HCT116 (cell line): Measurements from ENCODE around the gene FMN2. TPM values are rescaled to one million over a fixed set of nuclear protein-coding genes. Genes with fewer than 3 reads are reported as not detected.

Source experiments
- ATAC-seq: fragments of 200-7000 bp; cut with Tn5 transposase; 2 replicates; pipeline ENCODE4 v1.9.1; 2020; ENCODE audit warnings: mild to moderate bottlenecking, moderate library complexity
- BruUV-seq: library from RNA; stranded (reverse); fragments of 400-500 nt; replicated peaks from 2 replicates; lab custom pipeline; 2021; lab: Mats Ljungman, UMichigan
- CTCF ChIA-PET: fragments of 300-600 bp; sonication (Branson Sonifier 250); formaldehyde crosslinking; loops from one replicate; lab custom pipeline; 2021; ENCODE audit warnings: antibody characterized with exemption; lab: Charles Lee
- POLR2A ChIA-PET: fragments of 300-600, 350-600 bp; sonication (Branson Sonifier 250); formaldehyde crosslinking; loops from one replicate; lab custom pipeline; 2021; ENCODE audit warnings: antibody characterized with exemption; lab: Charles Lee
- RAD21 ChIA-PET, 2 experiments: fragments of 300-600 bp; sonication (Branson Sonifier 250); formaldehyde crosslinking; loops; one replicate each; lab custom pipeline; 2023; ENCODE audit warnings: low total read pairs in 2 of 2; ENCODE audit not compliant: uncharacterized antibody in 2 of 2, unreplicated experiment in 2 of 2, low non-redundant PET in 1 of 2; lab: Charles Lee
- DNase-seq: peaks from one replicate; pipeline ENCODE4 v3.0.0-alpha.2; 2010; ENCODE audit warnings: low read depth, low spot score
- H2AFZ ChIP-seq: fragments of 200-600 bp; shearing (Covaris generic), sonication (generic); 2 replicates; pipeline ENCODE4 v1.6.1; 2017; ENCODE audit warnings: low read depth, mixed run types, mixed read lengths, antibody characterized with exemption, low read length; ENCODE audit not compliant: poor library complexity, severe bottlenecking
- H3K27ac ChIP-seq: 2 replicates; pipeline ENCODE4 v1.5.1; 2012; ENCODE audit warnings: low read depth, low read length
- H3K27me3 ChIP-seq: fragments of 200-600 bp; sonication (generic); 2 replicates; pipeline ENCODE4 v1.6.1; 2016; ENCODE audit warnings: mixed run types, low read length, mixed read lengths; ENCODE audit not compliant: insufficient read depth
- H3K36me3 ChIP-seq, 2 experiments: fragments of 200-500 bp in 1 of 2; fragments of 200-600 bp in 1 of 2; sonication (Bioruptor generic) in 1 of 2; sonication (generic) in 1 of 2; 2 replicates each; pipeline versions ENCODE4 v1.5.1 to v1.6.1; 2014 to 2016; ENCODE audit warnings: low read length in 2 of 2, inconsistent platforms in 1 of 2, mixed read lengths in 1 of 2, mixed run types in 1 of 2; ENCODE audit not compliant: insufficient read depth in 2 of 2, control insufficient read depth in 1 of 2
- H3K4me1 ChIP-seq, 2 experiments: fragments of 200-600 bp in 1 of 2; sonication (generic) in 1 of 2; 2 replicates each; pipeline versions ENCODE4 v1.5.1 to v1.6.1; 2012 to 2017; ENCODE audit warnings: low read length in 2 of 2, inconsistent platforms in 1 of 2, mild to moderate bottlenecking in 1 of 2, mixed read lengths in 1 of 2, mixed run types in 1 of 2, moderate library complexity in 1 of 2; ENCODE audit not compliant: insufficient read depth in 2 of 2, control insufficient read depth in 1 of 2
- H3K4me2 ChIP-seq: fragments of 200-600 bp; sonication (generic); 2 replicates; pipeline ENCODE4 v1.6.1; 2017; ENCODE audit warnings: mixed run types, low read length, mixed read lengths
- H3K4me3 ChIP-seq, 2 experiments: fragments of 200-600 bp in 1 of 2; sonication (generic) in 1 of 2; replicated peaks in 1 of 2; 2 replicates each; pipeline ENCODE4 v1.5.1; 2011 to 2016; ENCODE audit warnings: low read length in 2 of 2, control low read depth in 1 of 2, low read depth in 1 of 2, mild to moderate bottlenecking in 1 of 2, mixed read lengths in 1 of 2, mixed run types in 1 of 2
- H3K79me2 ChIP-seq: fragments of 200-600 bp; sonication (generic); 2 replicates; pipeline ENCODE4 v1.6.1; 2017; ENCODE audit warnings: mild to moderate bottlenecking, mixed run types, low read length, moderate library complexity, mixed read lengths; ENCODE audit not compliant: insufficient read depth
- H3K9ac ChIP-seq: fragments of 200-600 bp; sonication (generic); 2 replicates; pipeline ENCODE4 v1.6.1; 2016; ENCODE audit warnings: low read length, mixed read lengths
- H3K9me2 ChIP-seq: fragments of 200-600 bp; sonication (generic), shearing (Covaris generic); 2 replicates; pipeline ENCODE4 v1.6.1; 2017; ENCODE audit warnings: mixed run types, mild to moderate bottlenecking, moderate library complexity; ENCODE audit not compliant: insufficient read depth
- H3K9me3 ChIP-seq, 2 experiments: fragments of 200-500 bp in 1 of 2; fragments of 200-600 bp in 1 of 2; sonication (Bioruptor generic) in 1 of 2; sonication (generic) in 1 of 2; 2 replicates each; pipeline ENCODE4 v1.6.1; 2014 to 2017; ENCODE audit warnings: low read length in 2 of 2, mixed read lengths in 2 of 2, inconsistent platforms in 1 of 2, low read depth in 1 of 2, mild to moderate bottlenecking in 1 of 2, mixed run types in 1 of 2, moderate library complexity in 1 of 2; ENCODE audit not compliant: control insufficient read depth in 1 of 2, insufficient read depth in 1 of 2
- H4K20me1 ChIP-seq: fragments of 200-600 bp; sonication (generic), shearing (Covaris generic); 2 replicates; pipeline ENCODE4 v1.6.1; 2017; ENCODE audit warnings: mixed run types, mild to moderate bottlenecking, moderate library complexity; ENCODE audit not compliant: insufficient read depth
- CEBPB ChIP-seq: IDR thresholded peaks from 2 replicates; pipeline ENCODE4 v1.6.1; 2012; ENCODE audit warnings: low read depth
- EGR1 ChIP-seq: IDR thresholded peaks from 2 replicates; pipeline ENCODE4 v1.6.1; 2012; ENCODE audit warnings: low read depth
- EZH2 ChIP-seq: fragments of 200-600 bp; sonication (generic); IDR thresholded peaks from 2 replicates; pipeline ENCODE4 v1.6.1; 2017; ENCODE audit warnings: antibody characterized with exemption, mixed run types
- EZH2phosphoT487 ChIP-seq: fragments of 200-600 bp; IDR thresholded peaks from 2 replicates; pipeline ENCODE4 v1.6.1; 2018; ENCODE audit warnings: antibody characterized with exemption, borderline replicate concordance
- JUND ChIP-seq: IDR thresholded peaks from 2 replicates; pipeline ENCODE4 v1.6.1; 2012
- POLR2A ChIP-seq: IDR thresholded peaks from 2 replicates; pipeline ENCODE4 v1.7.0; 2011; ENCODE audit warnings: borderline replicate concordance; ENCODE audit not compliant: insufficient read depth, insufficient read length; ENCODE audit errors: extremely low read depth
- SIN3A ChIP-seq: IDR thresholded peaks from 2 replicates; pipeline ENCODE4 v1.6.1; 2012; ENCODE audit warnings: low read depth
- SP1 ChIP-seq: IDR thresholded peaks from 2 replicates; pipeline ENCODE4 v1.6.1; 2012; ENCODE audit warnings: low read depth
- SRF ChIP-seq: IDR thresholded peaks from 2 replicates; pipeline ENCODE4 v1.6.1; 2012; ENCODE audit warnings: low read depth
- TCF7L2 ChIP-seq: IDR thresholded peaks from 2 replicates; pipeline ENCODE4 v1.7.0; 2011; ENCODE audit warnings: borderline replicate concordance, inconsistent platforms; ENCODE audit not compliant: insufficient read depth, insufficient read length; ENCODE audit errors: extremely low read depth
- YY1 ChIP-seq: IDR thresholded peaks from 2 replicates; pipeline ENCODE4 v1.6.1; 2011; ENCODE audit warnings: low read length, low read depth, moderate library complexity, mild to moderate bottlenecking; ENCODE audit not compliant: insufficient replicate concordance; ENCODE audit errors: extremely low read depth
- ZFX ChIP-seq: fragments of 450-650 bp; IDR thresholded peaks from 2 replicates; pipeline ENCODE4 v1.6.1; 2017
- ZNF274 ChIP-seq: fragments of 200-500 bp; sonication (Bioruptor generic); IDR thresholded peaks from 2 replicates; pipeline ENCODE4 v1.6.1; 2014; ENCODE audit warnings: mild to moderate bottlenecking, low read depth, low read length, inconsistent platforms
- intact Hi-C: fragments of 100-400 bp; cut with micrococcal nuclease; formaldehyde crosslinking; loops from 2 replicates; pipeline ENCODE4 v1.10.0; 2022
- total RNA-seq: library from RNA; stranded (reverse); gene quantifications from one replicate; pipeline ENCODE4 v1.2.1, GENCODE V29; 2021; ENCODE audit not compliant: unreplicated experiment
- TF ChIP-seq, protein P1 (sequence below): IDR thresholded peaks from 2 replicates; pipeline ENCODE4 v1.6.1; 2011; ENCODE audit warnings: mild to moderate bottlenecking, low read length, moderate library complexity; ENCODE audit not compliant: insufficient replicate concordance; ENCODE audit errors: extremely low read depth
- TF ChIP-seq, protein P2 (sequence below), 3 experiments: fragments of 200-600 bp in 1 of 3; sonication (generic) in 1 of 3; IDR thresholded peaks in 2 of 3; conservative IDR thresholded peaks in 1 of 3; 2 replicates each; pipeline ENCODE4 v1.5.1; 2012 to 2017; ENCODE audit warnings: low read depth in 2 of 3, low read length in 2 of 3, antibody characterized with exemption in 1 of 3, borderline replicate concordance in 1 of 3, control low read depth in 1 of 3, mild to moderate bottlenecking in 1 of 3, mixed read lengths in 1 of 3, mixed run types in 1 of 3, moderate library complexity in 1 of 3; ENCODE audit not compliant: insufficient read depth in 1 of 3
- TF ChIP-seq, protein P3 (sequence below): IDR thresholded peaks from 2 replicates; pipeline ENCODE4 v1.6.1; 2012

FMN2 gene
- total RNA-seq, 1 experiment from 2014 or later = not detected

DNA sequence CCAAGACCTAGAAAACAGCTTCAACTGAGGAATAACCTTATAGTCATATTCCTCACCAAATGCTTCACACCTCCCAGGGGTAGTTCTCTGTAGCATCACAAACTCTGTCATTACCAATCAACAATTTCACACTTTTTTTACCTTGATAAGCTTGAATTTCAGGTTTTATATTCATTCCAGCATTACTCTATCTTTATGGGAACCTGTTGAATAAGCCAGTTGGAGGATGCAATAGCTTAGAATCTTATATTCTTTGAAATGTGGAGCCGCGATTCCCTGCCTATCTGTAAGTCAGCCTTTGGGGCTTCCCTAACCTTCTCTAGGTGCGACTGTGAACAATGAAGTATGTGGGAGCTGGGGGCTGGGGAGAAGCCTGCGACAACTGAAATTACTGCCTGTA, 374.8 kb downstream of the FMN2 start:
- Histone ChIP-seq H3K9me2 (no peaks in the 10 kb centered on the region), H3K27ac (no peak overlapping the region), H3K27me3 (no peaks in the 10 kb centered on the region), H3K4me3 (no peak overlapping the region), H3K9me3 (peaks cover 0 to 9% of the 10 kb centered on the region in 2 experiments; a peak in 2 of 4 replicates)
- TF ChIP-seq YY1 (no peak), SIN3A (no peak), TCF7L2 (no peak), SRF (no peak), POLR2A (no peak), EGR1 (no peak), EZH2phosphoT487 (no peak), EZH2 (no peak), ZNF274 (no peak), ZFX (no peak), SP1 (no peak), CEBPB (no peak), JUND (no peak)
- TF ChIP-seq, protein P1, sequence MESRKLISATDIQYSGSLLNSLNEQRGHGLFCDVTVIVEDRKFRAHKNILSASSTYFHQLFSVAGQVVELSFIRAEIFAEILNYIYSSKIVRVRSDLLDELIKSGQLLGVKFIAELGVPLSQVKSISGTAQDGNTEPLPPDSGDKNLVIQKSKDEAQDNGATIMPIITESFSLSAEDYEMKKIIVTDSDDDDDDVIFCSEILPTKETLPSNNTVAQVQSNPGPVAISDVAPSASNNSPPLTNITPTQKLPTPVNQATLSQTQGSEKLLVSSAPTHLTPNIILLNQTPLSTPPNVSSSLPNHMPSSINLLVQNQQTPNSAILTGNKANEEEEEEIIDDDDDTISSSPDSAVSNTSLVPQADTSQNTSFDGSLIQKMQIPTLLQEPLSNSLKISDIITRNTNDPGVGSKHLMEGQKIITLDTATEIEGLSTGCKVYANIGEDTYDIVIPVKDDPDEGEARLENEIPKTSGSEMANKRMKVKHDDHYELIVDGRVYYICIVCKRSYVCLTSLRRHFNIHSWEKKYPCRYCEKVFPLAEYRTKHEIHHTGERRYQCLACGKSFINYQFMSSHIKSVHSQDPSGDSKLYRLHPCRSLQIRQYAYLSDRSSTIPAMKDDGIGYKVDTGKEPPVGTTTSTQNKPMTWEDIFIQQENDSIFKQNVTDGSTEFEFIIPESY = no peak
- TF ChIP-seq, protein P2, sequence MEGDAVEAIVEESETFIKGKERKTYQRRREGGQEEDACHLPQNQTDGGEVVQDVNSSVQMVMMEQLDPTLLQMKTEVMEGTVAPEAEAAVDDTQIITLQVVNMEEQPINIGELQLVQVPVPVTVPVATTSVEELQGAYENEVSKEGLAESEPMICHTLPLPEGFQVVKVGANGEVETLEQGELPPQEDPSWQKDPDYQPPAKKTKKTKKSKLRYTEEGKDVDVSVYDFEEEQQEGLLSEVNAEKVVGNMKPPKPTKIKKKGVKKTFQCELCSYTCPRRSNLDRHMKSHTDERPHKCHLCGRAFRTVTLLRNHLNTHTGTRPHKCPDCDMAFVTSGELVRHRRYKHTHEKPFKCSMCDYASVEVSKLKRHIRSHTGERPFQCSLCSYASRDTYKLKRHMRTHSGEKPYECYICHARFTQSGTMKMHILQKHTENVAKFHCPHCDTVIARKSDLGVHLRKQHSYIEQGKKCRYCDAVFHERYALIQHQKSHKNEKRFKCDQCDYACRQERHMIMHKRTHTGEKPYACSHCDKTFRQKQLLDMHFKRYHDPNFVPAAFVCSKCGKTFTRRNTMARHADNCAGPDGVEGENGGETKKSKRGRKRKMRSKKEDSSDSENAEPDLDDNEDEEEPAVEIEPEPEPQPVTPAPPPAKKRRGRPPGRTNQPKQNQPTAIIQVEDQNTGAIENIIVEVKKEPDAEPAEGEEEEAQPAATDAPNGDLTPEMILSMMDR (IDR thresholded peaks at IDR 0.05 in 2 of 3, conservative IDR thresholded peaks at IDR 0.05 in 1 of 3; ENCODE audit: borderline replicate concordance in 1 of 3, insufficient read depth in 1 of 3, low read depth in 2 of 3, low read length in 2 of 3) = no peak
- TF ChIP-seq, protein P3, sequence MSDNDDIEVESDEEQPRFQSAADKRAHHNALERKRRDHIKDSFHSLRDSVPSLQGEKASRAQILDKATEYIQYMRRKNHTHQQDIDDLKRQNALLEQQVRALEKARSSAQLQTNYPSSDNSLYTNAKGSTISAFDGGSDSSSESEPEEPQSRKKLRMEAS = no peak
- TF ChIP-seq, all 23 proteins: peak for 0
- no peak overlapping the region for H3K4me2 ChIP-seq
- BruUV-seq = no TSS peak
- ChIA-PET POLR2A (no interaction called here), RAD21 (no interaction called here), CTCF (no interaction called here)
- H3K9ac ChIP-seq = no peak overlapping the region
- ATAC-seq = no peak
- intact Hi-C loops = no loop called here
- no peaks in the 10 kb centered on the region for H3K36me3 ChIP-seq
- H3K79me2 ChIP-seq = no peaks in the 10 kb centered on the region
- no peak for DNase-seq
- no peaks in the 10 kb centered on the region for H4K20me1 ChIP-seq
- H3K4me1 ChIP-seq = no peaks in the 10 kb centered on the region
- no peak overlapping the region for H2AFZ ChIP-seq
